ENCODE results near the gene RASD2. TPM values are rescaled to one million over a fixed set of nuclear protein-coding genes. Genes with fewer than 3 reads are reported as not detected.

The RASD2 gene
- total and polyA plus RNA-seq, 2 experiments from 2014 or later, result 1.2 to 3.6 TPM

GRCh38 chr22:35509960-35510359, 30.7 kb upstream of the RASD2 start:
- no peaks in the 10 kb centered on the region for H3K9me3 Mint-ChIP-seq
- H3K36me3 ChIP-seq (ENCODE audit: insufficient read depth), result no peaks in the 10 kb centered on the region
- peaks cover 21% of the 10 kb centered on the region for H3K4me1 Mint-ChIP-seq
- no peak overlapping the region for H3K4me2 ChIP-seq
- peak overlapping the region; percentile 54; the same call in 1 of the 2 replicates for H2AFZ ChIP-seq
- H4K20me1 ChIP-seq (replicated peaks; ENCODE audit: insufficient read depth), result no peaks in the 10 kb centered on the region
- H3K4me3 ChIP-seq, result no peak overlapping the region
- H3F3A ChIP-seq (replicated peaks; ENCODE audit: low read depth), result no peaks in the 10 kb centered on the region
- TF ChIP-seq, protein P1, sequence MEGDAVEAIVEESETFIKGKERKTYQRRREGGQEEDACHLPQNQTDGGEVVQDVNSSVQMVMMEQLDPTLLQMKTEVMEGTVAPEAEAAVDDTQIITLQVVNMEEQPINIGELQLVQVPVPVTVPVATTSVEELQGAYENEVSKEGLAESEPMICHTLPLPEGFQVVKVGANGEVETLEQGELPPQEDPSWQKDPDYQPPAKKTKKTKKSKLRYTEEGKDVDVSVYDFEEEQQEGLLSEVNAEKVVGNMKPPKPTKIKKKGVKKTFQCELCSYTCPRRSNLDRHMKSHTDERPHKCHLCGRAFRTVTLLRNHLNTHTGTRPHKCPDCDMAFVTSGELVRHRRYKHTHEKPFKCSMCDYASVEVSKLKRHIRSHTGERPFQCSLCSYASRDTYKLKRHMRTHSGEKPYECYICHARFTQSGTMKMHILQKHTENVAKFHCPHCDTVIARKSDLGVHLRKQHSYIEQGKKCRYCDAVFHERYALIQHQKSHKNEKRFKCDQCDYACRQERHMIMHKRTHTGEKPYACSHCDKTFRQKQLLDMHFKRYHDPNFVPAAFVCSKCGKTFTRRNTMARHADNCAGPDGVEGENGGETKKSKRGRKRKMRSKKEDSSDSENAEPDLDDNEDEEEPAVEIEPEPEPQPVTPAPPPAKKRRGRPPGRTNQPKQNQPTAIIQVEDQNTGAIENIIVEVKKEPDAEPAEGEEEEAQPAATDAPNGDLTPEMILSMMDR (conservative IDR thresholded peaks at IDR 0.05; ENCODE audit: low read depth in 2 of 2), result no peak
- TF ChIP-seq ZNF331 (CRISPR knock-in tag; IDR thresholded peaks at IDR 0.05; ENCODE audit: low read depth) (no peak), STAT1 (IDR thresholded peaks at IDR 0.05; ENCODE audit: unreplicated experiment) (no peak), JUNB (IDR thresholded peaks at IDR 0.05; ENCODE audit: unreplicated experiment) (no peak), ETS1 (IDR thresholded peaks at IDR 0.05) (no peak), EZH2 (IDR thresholded peaks at IDR 0.05; ENCODE audit: low read depth, unreplicated experiment) (no peak), ZNF462 (CRISPR knock-in tag; IDR thresholded peaks at IDR 0.05) (no peak), POLR2AphosphoS5 (IDR thresholded peaks at IDR 0.05; ENCODE audit: low read depth) (no peak), REST (IDR thresholded peaks at IDR 0.05; ENCODE audit: unreplicated experiment) (no peak), CREB1 (CRISPR knock-in tag; IDR thresholded peaks at IDR 0.05; ENCODE audit: low read depth) (no peak), NANOG (IDR thresholded peaks at IDR 0.05; ENCODE audit: borderline replicate concordance) (no peak), ZNF114 (CRISPR knock-in tag; IDR thresholded peaks at IDR 0.05) (no peak), EZH2phosphoT487 (IDR thresholded peaks at IDR 0.05; ENCODE audit: unreplicated experiment) (no peak)
- H3K27ac Mint-ChIP-seq, result no peak overlapping the region
- H3K27me3 ChIP-seq (ENCODE audit: insufficient read depth), result no peaks in the 10 kb centered on the region
- ATAC-seq (no peak), DNase-seq (ENCODE audit: low spot score) (no peak)
- H3K4me3 Mint-ChIP-seq, result no peak overlapping the region
- H3K79me2 ChIP-seq (replicated peaks; ENCODE audit: insufficient read depth), result no peaks in the 10 kb centered on the region
- no peak overlapping the region for H3K27ac ChIP-seq (ENCODE audit: low read depth)
- peaks cover 7% of the 10 kb centered on the region for H3K27me3 Mint-ChIP-seq (ENCODE audit: insufficient read depth, low read depth, poor library complexity)
- 0 out of 2 replicates have a peak, but pooled peaks cover 10% of the 10 kb centered on the region for H3K9me2 ChIP-seq (ENCODE audit: insufficient read depth)
- H3K36me3 Mint-ChIP-seq (ENCODE audit: low read depth), result no peaks in the 10 kb centered on the region
- peaks cover 27% of the 10 kb centered on the region for H3K4me1 ChIP-seq (ENCODE audit: insufficient read depth)

Data from GM23338 (cell line).